ENCODE measurements around the gene CLTC.

DNA sequence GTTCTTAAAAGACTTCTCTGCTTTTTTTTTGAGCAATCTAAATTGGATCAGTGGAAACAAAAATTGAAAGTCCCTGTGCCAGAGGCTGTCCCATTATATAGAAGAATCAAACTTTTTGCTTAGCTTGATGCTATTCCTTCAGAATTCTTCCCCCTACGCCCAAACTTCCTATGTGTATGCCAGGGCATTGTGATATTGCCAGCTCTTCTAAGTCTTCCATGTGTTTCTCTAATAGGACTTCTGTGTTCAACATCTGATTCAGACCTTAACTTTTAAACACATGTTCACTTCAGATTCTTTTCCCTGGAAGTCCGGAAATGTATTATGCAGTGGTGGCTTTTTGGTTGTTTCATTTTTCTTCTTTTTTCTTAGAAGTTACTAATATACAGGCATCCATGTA, 68.8 kb downstream of the CLTC start:
- no peak for TF ChIP-seq POLR2A (IDR thresholded peaks at IDR 0.05; ENCODE audit: low read depth, low read length)
- TF ChIP-seq, protein P1, sequence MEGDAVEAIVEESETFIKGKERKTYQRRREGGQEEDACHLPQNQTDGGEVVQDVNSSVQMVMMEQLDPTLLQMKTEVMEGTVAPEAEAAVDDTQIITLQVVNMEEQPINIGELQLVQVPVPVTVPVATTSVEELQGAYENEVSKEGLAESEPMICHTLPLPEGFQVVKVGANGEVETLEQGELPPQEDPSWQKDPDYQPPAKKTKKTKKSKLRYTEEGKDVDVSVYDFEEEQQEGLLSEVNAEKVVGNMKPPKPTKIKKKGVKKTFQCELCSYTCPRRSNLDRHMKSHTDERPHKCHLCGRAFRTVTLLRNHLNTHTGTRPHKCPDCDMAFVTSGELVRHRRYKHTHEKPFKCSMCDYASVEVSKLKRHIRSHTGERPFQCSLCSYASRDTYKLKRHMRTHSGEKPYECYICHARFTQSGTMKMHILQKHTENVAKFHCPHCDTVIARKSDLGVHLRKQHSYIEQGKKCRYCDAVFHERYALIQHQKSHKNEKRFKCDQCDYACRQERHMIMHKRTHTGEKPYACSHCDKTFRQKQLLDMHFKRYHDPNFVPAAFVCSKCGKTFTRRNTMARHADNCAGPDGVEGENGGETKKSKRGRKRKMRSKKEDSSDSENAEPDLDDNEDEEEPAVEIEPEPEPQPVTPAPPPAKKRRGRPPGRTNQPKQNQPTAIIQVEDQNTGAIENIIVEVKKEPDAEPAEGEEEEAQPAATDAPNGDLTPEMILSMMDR (conservative IDR thresholded peaks at IDR 0.05; ENCODE audit: low read depth, low read length) = no peak
